ENCODE data around the gene DECR2. TPM values are rescaled to one million over a fixed set of nuclear protein-coding genes. Genes with fewer than 3 reads are reported as not detected.

DECR2 gene
- total and polyA plus RNA-seq, 2 of the 4 experiments (the other 2 are of a cell fraction), result 3.9 to 26.7 TPM

GRCh38 chr16:411576-412265, 10.0 kb downstream of the DECR2 start:
- Histone ChIP-seq H3K4ac (ENCODE audit: low read depth, low read length) (no peak overlapping the region), H2AK9ac (replicated peaks; ENCODE audit: low read depth, low read length, poor library complexity) (no peak overlapping the region), H3K4me2 (ENCODE audit: low read depth, low read length) (no peak overlapping the region), H2BK20ac (ENCODE audit: low read depth, low read length) (no peak overlapping the region), H2BK5ac (ENCODE audit: low read depth, low read length, poor library complexity, severe bottlenecking) (no peak overlapping the region), H3K27me3 (ENCODE audit: control insufficient read depth, insufficient read depth, low read length) (no peaks in the 10 kb centered on the region), H3K27ac (ENCODE audit: insufficient read depth, low read length) (no peak overlapping the region), H3K18ac (ENCODE audit: low read depth, low read length) (no peak overlapping the region), H2AK5ac (ENCODE audit: low read depth, low read length) (no peak overlapping the region), H2BK120ac (ENCODE audit: low read depth, low read length) (no peak overlapping the region), H4K91ac (ENCODE audit: insufficient read depth, low read depth, low read length) (no peak overlapping the region), H3K9ac (ENCODE audit: low read depth, low read length) (no peak overlapping the region), H2BK15ac (ENCODE audit: low read depth, low read length) (no peak overlapping the region), H3K4me3 (ENCODE audit: insufficient read depth, low read depth, low read length) (no peak overlapping the region), H3K9me1 (ENCODE audit: insufficient read depth, low read length) (no peaks in the 10 kb centered on the region), H3K4me1 (ENCODE audit: control insufficient read depth, insufficient read depth, low read length) (no peaks in the 10 kb centered on the region), H4K8ac (ENCODE audit: low read depth in 2 of 2, low read length in 2 of 2) (no peak overlapping the region), H3K14ac (replicated peaks; ENCODE audit: low read depth, low read length) (no peak overlapping the region), H4K20me1 (ENCODE audit: insufficient read depth, low read length) (no peaks in the 10 kb centered on the region), H3K36me3 (ENCODE audit: control insufficient read depth, insufficient read depth, low read length) (peaks cover 2% of the 10 kb centered on the region; the same call in 1 of the 2 replicates), H3K79me1 (ENCODE audit: low read depth in 1 of 2, low read length in 2 of 2) (no peaks in the 10 kb centered on the region), H4K5ac (ENCODE audit: low read depth, low read length) (no peak overlapping the region), H3K56ac (ENCODE audit: extremely low read depth, insufficient read depth, low read length) (no peak overlapping the region), H2AFZ (replicated peaks; ENCODE audit: low read length, poor library complexity) (no peak overlapping the region), H3K23ac (ENCODE audit: low read depth, low read length) (no peak overlapping the region), H3K9me3 (ENCODE audit: control insufficient read depth, insufficient read depth, low read length) (no peaks in the 10 kb centered on the region)
- ATAC-seq (ENCODE audit: low read depth) (no peak), DNase-seq (no peak)
- CTCF ChIA-PET, result interaction anchor here (0.7 kb wide), 1 partner anchor 10 kb away, joined by 6 read pairs; no protein-coding TSS in a partner anchor
- in situ Hi-C loops (cut with MboI; ENCODE audit: low sequenced_read_pairs) (no loop called here), dilution Hi-C loops (cut with HindIII; ENCODE audit: low sequenced_read_pairs, unreplicated experiment) (no loop called here), intact Hi-C loops (cut with micrococcal nuclease) (no loop called here)
- 85% methylated on average over 13 of the region's 26 CpGs; no CpG with 5 or more reads in 1 of the 2 experiments for WGBS, 2 experiments (ENCODE audit: extremely low coverage in 2 of 2, insufficient read length in 1 of 2)
- POLR2A ChIA-PET (ENCODE audit: unreplicated experiment), result no interaction called here
- no TSS peak for BruUV-seq (replicated peaks)
- TF ChIP-seq ELK1 (IDR thresholded peaks at IDR 0.05; ENCODE audit: borderline replicate concordance, low read depth, low read length) (no peak), POLR2A (IDR thresholded peaks at IDR 0.05; ENCODE audit: low read depth, low read length) (no peak), RCOR1 (IDR thresholded peaks at IDR 0.05; ENCODE audit: insufficient replicate concordance, low read length) (no peak), SMC3 (IDR thresholded peaks at IDR 0.05; ENCODE audit: low read depth, low read length) (no peak), NFE2L2 (IDR thresholded peaks at IDR 0.05; ENCODE audit: low read depth, low read length) (no peak), MAFK (IDR thresholded peaks at IDR 0.05; ENCODE audit: low read depth, low read length) (no peak), CHD1 (IDR thresholded peaks at IDR 0.05; ENCODE audit: low read depth, low read length) (no peak), BHLHE40 (IDR thresholded peaks at IDR 0.05; ENCODE audit: low read depth, low read length) (no peak)

Measured in IMR-90 (cell line).